ENCODE measurements around the gene HAPSTR1. TPM values are rescaled to one million over a fixed set of nuclear protein-coding genes. Genes with fewer than 3 reads are reported as not detected.
A peak's percentile ranks its signal among the peaks of the same experiment; 100 is the strongest.

Gene HAPSTR1
- total and polyA plus RNA-seq, 2 of the 4 experiments (the other 2 are of a cell fraction), result 22.2 to 56.5 TPM

- peaks cover 14% of the 10 kb centered on the region for H3K36me3 ChIP-seq (ENCODE audit: control insufficient read depth, insufficient read depth, low read length)
- peaks cover 0 to 14% of the 10 kb centered on the region in 2 experiments; a peak in 2 of 4 replicates for H3K79me1 ChIP-seq (ENCODE audit: low read depth in 1 of 2, low read length in 2 of 2)
- WGBS, 2 experiments (ENCODE audit: extremely low coverage in 2 of 2, insufficient read length in 1 of 2), result 0% methylated on average over 15 of the region's 51 CpGs; no CpG with 5 or more reads in 1 of the 2 experiments
- in situ Hi-C loops (cut with MboI; ENCODE audit: low sequenced_read_pairs) (loop anchor here (10.0 kb wide), 1 partner anchor 127 kb away; the partner anchor contains the start of gene USP7), dilution Hi-C loops (cut with HindIII; ENCODE audit: low sequenced_read_pairs, unreplicated experiment) (no loop called here), intact Hi-C loops (cut with micrococcal nuclease) (loop anchor here (2.0 to 10.0 kb wide), 4 partner anchors 43 to 187 kb away; partner anchors contain the start of gene USP7)
- peak overlapping the region; percentile 2; the same call in 1 of the 2 replicates for H4K91ac ChIP-seq (ENCODE audit: insufficient read depth, low read depth, low read length)
- H2BK20ac ChIP-seq (ENCODE audit: low read depth, low read length), result no peak overlapping the region
- peaks cover 45% of the 10 kb centered on the region for H4K20me1 ChIP-seq (ENCODE audit: insufficient read depth, low read length)
- no peak overlapping the region for H2BK15ac ChIP-seq (ENCODE audit: low read depth, low read length)
- ChIA-PET CTCF (no interaction called here), POLR2A (ENCODE audit: unreplicated experiment) (interaction anchor here (0.7 to 1.1 kb wide), 3 partner anchors 10 to 44 kb away, joined by 3 to 10 read pairs (median 4); no protein-coding TSS in a partner anchor)
- H2AK9ac ChIP-seq (replicated peaks; ENCODE audit: low read depth, low read length, poor library complexity), result peak overlapping the region; percentile 93
- H3K14ac ChIP-seq (replicated peaks; ENCODE audit: low read depth, low read length), result no peak overlapping the region; the same call in 1 of the 2 replicates
- peak overlapping the region; percentile 48 for H3K4ac ChIP-seq (ENCODE audit: low read depth, low read length)
- TF ChIP-seq MXI1 (IDR thresholded peaks at IDR 0.05; ENCODE audit: borderline replicate concordance, low read depth, low read length) (peak; percentile 46; the same call in 1 of the 2 replicates), CTCF (conservative IDR thresholded peaks at IDR 0.05; ENCODE audit: low read depth, low read length) (no peak)
- no peaks in the 10 kb centered on the region for H3K27me3 ChIP-seq (ENCODE audit: control insufficient read depth, insufficient read depth, low read length)
- no peak overlapping the region for H2BK120ac ChIP-seq (ENCODE audit: low read depth, low read length)
- no peaks in the 10 kb centered on the region; the same call in 1 of the 2 replicates for H3K4me1 ChIP-seq (ENCODE audit: control insufficient read depth, insufficient read depth, low read length)
- H3K23ac ChIP-seq (ENCODE audit: low read depth, low read length), result peak overlapping the region; percentile 4; the same call in 1 of the 2 replicates
- DNase-seq (no peak), ATAC-seq (ENCODE audit: low read depth) (peak; percentile 10)
- H3K9me3 ChIP-seq (ENCODE audit: control insufficient read depth, insufficient read depth, low read length), result no peaks in the 10 kb centered on the region
- H3K9ac ChIP-seq (ENCODE audit: low read depth, low read length), result peak overlapping the region; percentile 95
- peak overlapping the region; percentile 27; the same call in 1 of the 2 replicates for H3K4me2 ChIP-seq (ENCODE audit: low read depth, low read length)
- peak overlapping the region; percentile 75 for H2BK5ac ChIP-seq (ENCODE audit: low read depth, low read length, poor library complexity, severe bottlenecking)
- H4K8ac ChIP-seq (ENCODE audit: low read depth in 2 of 2, low read length in 2 of 2), result peak overlapping the region in 1 of 2 experiments; percentile 74; a peak in 1 of 4 replicates
- peak overlapping the region; percentile 4 for H2AFZ ChIP-seq (replicated peaks; ENCODE audit: low read length, poor library complexity)
- H3K56ac ChIP-seq (ENCODE audit: extremely low read depth, insufficient read depth, low read length), result no peak overlapping the region
- H4K5ac ChIP-seq (ENCODE audit: low read depth, low read length), result peak overlapping the region; percentile 69
- H3K4me3 ChIP-seq (ENCODE audit: insufficient read depth, low read depth, low read length), result peak overlapping the region; percentile 93
- H2AK5ac ChIP-seq (ENCODE audit: low read depth, low read length), result 0 out of 2 replicates have a peak overlapping the region, but pooled peaks have one; percentile 9
- no TSS peak for BruUV-seq (replicated peaks)
- H3K9me1 ChIP-seq (ENCODE audit: insufficient read depth, low read length), result peaks cover 7% of the 10 kb centered on the region
- peak overlapping the region; percentile 98 for H3K27ac ChIP-seq (ENCODE audit: insufficient read depth, low read length)
- peak overlapping the region; percentile 65 for H3K18ac ChIP-seq (ENCODE audit: low read depth, low read length)
Measured at GRCh38 chr16:9091867-9092281, 430 bp downstream of the HAPSTR1 start.

Measured in IMR-90 (cell line).